ENCODE data around the gene RHD.

DNA sequence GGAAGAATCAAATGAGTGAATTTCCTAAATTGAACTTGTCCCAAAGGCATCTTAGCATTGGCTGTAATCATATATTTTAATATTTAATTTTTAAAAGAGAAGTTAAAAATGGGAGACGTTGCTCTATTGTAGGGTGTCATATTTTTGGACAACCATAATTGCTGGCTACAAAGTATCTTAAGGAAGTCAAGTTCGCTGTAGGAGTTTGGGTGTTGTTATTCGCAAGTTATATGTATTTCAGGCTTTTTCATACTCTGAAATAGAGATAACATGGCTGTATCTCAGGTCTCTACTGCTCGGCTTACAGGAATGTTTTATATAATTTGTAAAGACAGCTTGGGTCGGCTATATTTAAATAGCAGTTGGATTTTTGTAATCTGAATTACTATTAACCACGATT lies 66.7 kb downstream of the RHD start:
- TF ChIP-seq, protein P1, sequence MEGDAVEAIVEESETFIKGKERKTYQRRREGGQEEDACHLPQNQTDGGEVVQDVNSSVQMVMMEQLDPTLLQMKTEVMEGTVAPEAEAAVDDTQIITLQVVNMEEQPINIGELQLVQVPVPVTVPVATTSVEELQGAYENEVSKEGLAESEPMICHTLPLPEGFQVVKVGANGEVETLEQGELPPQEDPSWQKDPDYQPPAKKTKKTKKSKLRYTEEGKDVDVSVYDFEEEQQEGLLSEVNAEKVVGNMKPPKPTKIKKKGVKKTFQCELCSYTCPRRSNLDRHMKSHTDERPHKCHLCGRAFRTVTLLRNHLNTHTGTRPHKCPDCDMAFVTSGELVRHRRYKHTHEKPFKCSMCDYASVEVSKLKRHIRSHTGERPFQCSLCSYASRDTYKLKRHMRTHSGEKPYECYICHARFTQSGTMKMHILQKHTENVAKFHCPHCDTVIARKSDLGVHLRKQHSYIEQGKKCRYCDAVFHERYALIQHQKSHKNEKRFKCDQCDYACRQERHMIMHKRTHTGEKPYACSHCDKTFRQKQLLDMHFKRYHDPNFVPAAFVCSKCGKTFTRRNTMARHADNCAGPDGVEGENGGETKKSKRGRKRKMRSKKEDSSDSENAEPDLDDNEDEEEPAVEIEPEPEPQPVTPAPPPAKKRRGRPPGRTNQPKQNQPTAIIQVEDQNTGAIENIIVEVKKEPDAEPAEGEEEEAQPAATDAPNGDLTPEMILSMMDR (conservative IDR thresholded peaks at IDR 0.05; ENCODE audit: low read depth, low read length): no peak
- no peak for TF ChIP-seq EZH2 (IDR thresholded peaks at IDR 0.05; ENCODE audit: borderline replicate concordance, low read depth, low read length, poor library complexity, severe bottlenecking)
